ACC112 (cell line): ENCODE results near the gene SIK2.

ENCODE experiments used
- H2AFZ ChIP-seq: fragments of 200-600 bp; sonication (generic); one replicate; pipeline ENCODE4 v1.6.0; 2017; ENCODE audit warnings: antibody characterized with exemption, low read length; ENCODE audit not compliant: unreplicated experiment
- H3K27ac ChIP-seq: fragments of 200-600 bp; sonication (generic); 2 replicates; pipeline ENCODE4 v1.5.1; 2014; ENCODE audit warnings: low read depth, mild to moderate bottlenecking, antibody characterized with exemption, low read length, moderate library complexity
- H3K27me3 ChIP-seq: fragments of 200-600 bp; sonication (generic); 2 replicates; pipeline ENCODE4 v1.6.1; 2014; ENCODE audit warnings: mild to moderate bottlenecking, antibody characterized with exemption, low read length, moderate library complexity, mixed read lengths; ENCODE audit not compliant: insufficient read depth
- H3K36me3 ChIP-seq: fragments of 200-600 bp; sonication (generic); 2 replicates; pipeline ENCODE4 v1.6.1; 2016; ENCODE audit warnings: mild to moderate bottlenecking, antibody characterized with exemption, low read length, moderate library complexity, mixed read lengths; ENCODE audit not compliant: insufficient read depth
- H3K4me1 ChIP-seq: fragments of 200-600 bp; sonication (generic); one replicate; pipeline ENCODE4 v1.6.1; 2016; ENCODE audit warnings: low read length, mixed read lengths; ENCODE audit not compliant: insufficient read depth, unreplicated experiment, control insufficient read depth
- H3K4me3 ChIP-seq: fragments of 200-600 bp; sonication (generic); 2 replicates; pipeline ENCODE4 v1.5.1; 2014; ENCODE audit warnings: mild to moderate bottlenecking, low read depth, low read length
- H3K79me2 ChIP-seq: fragments of 200-600 bp; sonication (generic); one replicate; pipeline ENCODE4 v1.6.0; 2016; ENCODE audit warnings: low read length; ENCODE audit not compliant: control insufficient read depth, unreplicated experiment, insufficient read depth

Gene SIK2

GRCh38 chr11:111565114-111565720, 37.0 kb upstream of the SIK2 start:
- peaks cover 25% of the 10 kb centered on the region for H3K4me1 ChIP-seq
- no peak overlapping the region for H3K27ac ChIP-seq
- no peaks in the 10 kb centered on the region for H3K79me2 ChIP-seq
- no peak overlapping the region for H3K4me3 ChIP-seq
- H2AFZ ChIP-seq: no peak overlapping the region
- peaks cover 4% of the 10 kb centered on the region; the same call in 1 of the 2 replicates for H3K36me3 ChIP-seq
- no peaks in the 10 kb centered on the region for H3K27me3 ChIP-seq

GRCh38 chr11:111566324-111566723, 35.9 kb upstream of the SIK2 start:
- no peak overlapping the region for H3K4me3 ChIP-seq
- H3K4me1 ChIP-seq: peaks cover 14% of the 10 kb centered on the region
- H2AFZ ChIP-seq: no peak overlapping the region

GRCh38 chr11:111569476-111569875, 32.8 kb upstream of the SIK2 start:
- no peak overlapping the region for H3K27ac ChIP-seq
- H3K4me1 ChIP-seq: peaks cover 17% of the 10 kb centered on the region
- no peaks in the 10 kb centered on the region for H3K36me3 ChIP-seq
- no peak overlapping the region for H3K4me3 ChIP-seq
- H3K27me3 ChIP-seq: no peaks in the 10 kb centered on the region
- H2AFZ ChIP-seq: no peak overlapping the region
- no peaks in the 10 kb centered on the region for H3K79me2 ChIP-seq

More at GRCh38 chr11:111566324-111566723, 35.9 kb upstream of the SIK2 start:
- no peaks in the 10 kb centered on the region for H3K27me3 ChIP-seq
- no peak overlapping the region for H3K27ac ChIP-seq
- H3K79me2 ChIP-seq: no peaks in the 10 kb centered on the region
- H3K36me3 ChIP-seq: no peaks in the 10 kb centered on the region

- no peak overlapping the region for H3K4me3 ChIP-seq
Observed at GRCh38 chr11:111570796-111571195, 31.5 kb upstream of the SIK2 start.

GRCh38 chr11:111571829-111572501, 30.3 kb upstream of the SIK2 start:
- H3K4me1 ChIP-seq: peaks cover 21% of the 10 kb centered on the region
- no peaks in the 10 kb centered on the region for H3K36me3 ChIP-seq

More at GRCh38 chr11:111570796-111571195, 31.5 kb upstream of the SIK2 start:
- Histone ChIP-seq H3K36me3 (no peaks in the 10 kb centered on the region), H3K4me1 (peaks cover 21% of the 10 kb centered on the region), H3K27me3 (no peaks in the 10 kb centered on the region), H3K79me2 (no peaks in the 10 kb centered on the region), H2AFZ (no peak overlapping the region), H3K27ac (no peak overlapping the region)

GRCh38 chr11:111572581-111572980, 29.7 kb upstream of the SIK2 start:
- no peak overlapping the region for H3K4me3 ChIP-seq
- no peaks in the 10 kb centered on the region for H3K27me3 ChIP-seq
- H3K27ac ChIP-seq: no peak overlapping the region
- H2AFZ ChIP-seq: no peak overlapping the region
- H3K4me1 ChIP-seq: peaks cover 21% of the 10 kb centered on the region
- no peaks in the 10 kb centered on the region for H3K79me2 ChIP-seq
- no peaks in the 10 kb centered on the region for H3K36me3 ChIP-seq

More at GRCh38 chr11:111571829-111572501, 30.3 kb upstream of the SIK2 start:
- Histone ChIP-seq H2AFZ (no peak overlapping the region), H3K4me3 (no peak overlapping the region), H3K27me3 (no peaks in the 10 kb centered on the region), H3K27ac (no peak overlapping the region), H3K79me2 (no peaks in the 10 kb centered on the region)

GRCh38 chr11:111573821-111574249, 28.4 kb upstream of the SIK2 start:
- Histone ChIP-seq H3K4me3 (peak overlapping the region; percentile 68), H3K79me2 (no peaks in the 10 kb centered on the region), H3K27me3 (no peaks in the 10 kb centered on the region), H3K27ac (peak overlapping the region; percentile 35; the same call in 1 of the 2 replicates), H3K36me3 (no peaks in the 10 kb centered on the region), H3K4me1 (peaks cover 21% of the 10 kb centered on the region), H2AFZ (peak overlapping the region; percentile 47)

GRCh38 chr11:111574373-111575225, 27.6 kb upstream of the SIK2 start:
- Histone ChIP-seq H3K4me1 (peaks cover 21% of the 10 kb centered on the region), H3K27me3 (no peaks in the 10 kb centered on the region), H3K27ac (peak overlapping the region; percentile 35; the same call in 1 of the 2 replicates), H3K4me3 (peak overlapping the region; percentile 68), H3K79me2 (no peaks in the 10 kb centered on the region), H3K36me3 (no peaks in the 10 kb centered on the region), H2AFZ (peak overlapping the region; percentile 47)

- no peak overlapping the region for H3K27ac ChIP-seq
- peaks cover 21% of the 10 kb centered on the region for H3K4me1 ChIP-seq
- H3K36me3 ChIP-seq: no peaks in the 10 kb centered on the region
- no peaks in the 10 kb centered on the region for H3K27me3 ChIP-seq
- no peak overlapping the region for H3K4me3 ChIP-seq
- no peak overlapping the region for H2AFZ ChIP-seq
- no peaks in the 10 kb centered on the region for H3K79me2 ChIP-seq
Observed at GRCh38 chr11:111575740-111576139, 26.5 kb upstream of the SIK2 start.

- no peak overlapping the region for H3K4me3 ChIP-seq
- peaks cover 14% of the 10 kb centered on the region for H3K4me1 ChIP-seq
- H3K36me3 ChIP-seq: no peaks in the 10 kb centered on the region
- H2AFZ ChIP-seq: no peak overlapping the region
- no peaks in the 10 kb centered on the region for H3K79me2 ChIP-seq
- no peaks in the 10 kb centered on the region for H3K27me3 ChIP-seq
- no peak overlapping the region for H3K27ac ChIP-seq
Observed at GRCh38 chr11:111577821-111578220, 24.4 kb upstream of the SIK2 start.
